HG02571 (cell line): ENCODE measurements around the gene C11orf58.

Experiments used
- ATAC-seq: cut with Tn5 transposase; IDR thresholded peaks from one replicate; pipeline ENCODE4 v1.9.1; 2021; ENCODE audit warnings: mild to moderate bottlenecking, moderate library complexity; ENCODE audit not compliant: unreplicated experiment

The C11orf58 gene

GRCh38 chr11:16767957-16768356 is 29.5 kb downstream of the C11orf58 start:
- ATAC-seq: no peak

- ATAC-seq: no peak
Observed at GRCh38 chr11:16769386-16769785, 30.9 kb downstream of the C11orf58 start.

- no peak for ATAC-seq
Observed at GRCh38 chr11:16770016-16770415, 31.6 kb downstream of the C11orf58 start.

GRCh38 chr11:16771350-16772140 is 33.1 kb downstream of the C11orf58 start:
- ATAC-seq: no peak

- ATAC-seq: no peak
Observed at GRCh38 chr11:16772141-16772512, 33.7 kb downstream of the C11orf58 start.

- no peak for ATAC-seq
Observed at GRCh38 chr11:16773981-16774935, 35.8 kb downstream of the C11orf58 start.

- no peak for ATAC-seq
Observed at GRCh38 chr11:16774936-16775613, 36.6 kb downstream of the C11orf58 start.

- ATAC-seq: no peak
Observed at GRCh38 chr11:16775614-16776283, 37.3 kb downstream of the C11orf58 start.

GRCh38 chr11:16776711-16777612 is 38.5 kb downstream of the C11orf58 start:
- no peak for ATAC-seq

GRCh38 chr11:16777613-16777975 is 39.1 kb downstream of the C11orf58 start:
- ATAC-seq: no peak

GRCh38 chr11:16778286-16778685 is 39.8 kb downstream of the C11orf58 start:
- no peak for ATAC-seq

- ATAC-seq: no peak
Observed at GRCh38 chr11:16778876-16779275, 40.4 kb downstream of the C11orf58 start.

GRCh38 chr11:16779436-16779835 is 41.0 kb downstream of the C11orf58 start:
- no peak for ATAC-seq

GRCh38 chr11:16780146-16780545 is 41.7 kb downstream of the C11orf58 start:
- no peak for ATAC-seq

GRCh38 chr11:16780698-16781550 is 42.5 kb downstream of the C11orf58 start:
- no peak for ATAC-seq

GRCh38 chr11:16781936-16782919 is 43.8 kb downstream of the C11orf58 start:
- ATAC-seq: no peak

- ATAC-seq: no peak
Observed at GRCh38 chr11:16783321-16783801, 44.9 kb downstream of the C11orf58 start.

- ATAC-seq: no peak
Observed at GRCh38 chr11:16784097-16784496, 45.6 kb downstream of the C11orf58 start.
